HG03064 (cell line): ENCODE data around the gene OR10G2.

Experiments
- ATAC-seq: cut with Tn5 transposase; IDR thresholded peaks from one replicate; pipeline ENCODE4 v1.9.1; 2021; ENCODE audit warnings: low read depth; ENCODE audit not compliant: unreplicated experiment

Gene OR10G2

GRCh38 chr14:21589317-21589716 lies 45.4 kb downstream of the OR10G2 start:
- no peak for ATAC-seq
